ENCODE data around the gene MRPS21.

The MRPS21 gene

GRCh38 chr1:150273311-150273710 lies 20.4 kb upstream of the MRPS21 start:
- Histone ChIP-seq H3K9ac (ENCODE audit: low read length) (peak overlapping the region; percentile 45; the same call in 1 of the 2 replicates), H4K20me1 (ENCODE audit: insufficient read depth, low read length) (no peaks in the 10 kb centered on the region), H3K36me3 (replicated peaks; ENCODE audit: low read depth, low read length) (no peaks in the 10 kb centered on the region), H3K9me3 (ENCODE audit: insufficient read depth, low read length) (no peaks in the 10 kb centered on the region), H3K4me1 (ENCODE audit: low read length) (peaks cover 67% of the 10 kb centered on the region), H3K27ac (ENCODE audit: low read length) (peak overlapping the region; percentile 79), H2AFZ (ENCODE audit: low read depth, low read length) (no peak overlapping the region), H3K79me2 (ENCODE audit: low read length) (peaks cover 6% of the 10 kb centered on the region), H3K4me3 (ENCODE audit: low read length) (peak overlapping the region; percentile 62), H3K4me2 (ENCODE audit: low read length) (peak overlapping the region; percentile 83), H3K27me3 (ENCODE audit: low read depth, low read length) (no peaks in the 10 kb centered on the region)
- no peak for TF ChIP-seq EZH2phosphoT487 (IDR thresholded peaks at IDR 0.05; ENCODE audit: low read depth)
- no peak for TF ChIP-seq CTCF (IDR thresholded peaks at IDR 0.05; ENCODE audit: low read depth, low read length)

GRCh38 chr1:150280138-150280707 lies 13.4 kb upstream of the MRPS21 start:
- Histone ChIP-seq H3K4me3 (ENCODE audit: low read length) (no peak overlapping the region), H3K4me1 (ENCODE audit: low read length) (peaks cover 48% of the 10 kb centered on the region), H3K9me3 (ENCODE audit: insufficient read depth, low read length) (no peaks in the 10 kb centered on the region), H3K27me3 (ENCODE audit: low read depth, low read length) (no peaks in the 10 kb centered on the region), H3K27ac (ENCODE audit: low read length) (no peak overlapping the region), H3K9ac (ENCODE audit: low read length) (no peak overlapping the region), H3K4me2 (ENCODE audit: low read length) (no peak overlapping the region), H2AFZ (ENCODE audit: low read depth, low read length) (no peak overlapping the region), H3K79me2 (ENCODE audit: low read length) (no peaks in the 10 kb centered on the region), H4K20me1 (ENCODE audit: insufficient read depth, low read length) (no peaks in the 10 kb centered on the region), H3K36me3 (replicated peaks; ENCODE audit: low read depth, low read length) (no peaks in the 10 kb centered on the region)
- TF ChIP-seq CTCF (IDR thresholded peaks at IDR 0.05; ENCODE audit: low read depth, low read length) (no peak), EZH2phosphoT487 (IDR thresholded peaks at IDR 0.05; ENCODE audit: low read depth) (no peak)

- peak overlapping the region; percentile 17; the same call in 1 of the 2 replicates for H3K9ac ChIP-seq (ENCODE audit: low read length)
- no peak overlapping the region for H3K27ac ChIP-seq (ENCODE audit: low read length)
- no peaks in the 10 kb centered on the region for H4K20me1 ChIP-seq (ENCODE audit: insufficient read depth, low read length)
- peak overlapping the region; percentile 91 for H2AFZ ChIP-seq (ENCODE audit: low read depth, low read length)
- no peaks in the 10 kb centered on the region for H3K36me3 ChIP-seq (replicated peaks; ENCODE audit: low read depth, low read length)
- peak overlapping the region; percentile 62 for H3K4me2 ChIP-seq (ENCODE audit: low read length)
- TF ChIP-seq CTCF (IDR thresholded peaks at IDR 0.05; ENCODE audit: low read depth, low read length): peak; percentile 96
- no peak for TF ChIP-seq EZH2phosphoT487 (IDR thresholded peaks at IDR 0.05; ENCODE audit: low read depth)
- no peaks in the 10 kb centered on the region for H3K27me3 ChIP-seq (ENCODE audit: low read depth, low read length)
- no peaks in the 10 kb centered on the region for H3K9me3 ChIP-seq (ENCODE audit: insufficient read depth, low read length)
- H3K4me1 ChIP-seq (ENCODE audit: low read length): peaks cover 37% of the 10 kb centered on the region
- peak overlapping the region; percentile 45 for H3K4me3 ChIP-seq (ENCODE audit: low read length)
- no peaks in the 10 kb centered on the region for H3K79me2 ChIP-seq (ENCODE audit: low read length)
Observed at GRCh38 chr1:150281221-150281757, 12.4 kb upstream of the MRPS21 start.

- no peaks in the 10 kb centered on the region for H4K20me1 ChIP-seq (ENCODE audit: insufficient read depth, low read length)
- peak within 1 kb of the TSS; percentile 91 for H2AFZ ChIP-seq (ENCODE audit: low read depth, low read length)
- H3K4me1 ChIP-seq (ENCODE audit: low read length): peaks cover 32% of the 10 kb centered on the region
- peak within 1 kb of the TSS; percentile 45 for H3K4me3 ChIP-seq (ENCODE audit: low read length)
- H3K36me3 ChIP-seq (replicated peaks; ENCODE audit: low read depth, low read length): no peaks in the 10 kb centered on the region
- H3K27ac ChIP-seq (ENCODE audit: low read length): no peak within 1 kb of the TSS
- no peak for TF ChIP-seq EZH2phosphoT487 (IDR thresholded peaks at IDR 0.05; ENCODE audit: low read depth)
- TF ChIP-seq CTCF (IDR thresholded peaks at IDR 0.05; ENCODE audit: low read depth, low read length): no peak
- H3K9me3 ChIP-seq (ENCODE audit: insufficient read depth, low read length): no peaks in the 10 kb centered on the region
- H3K4me2 ChIP-seq (ENCODE audit: low read length): peak within 1 kb of the TSS; percentile 62
- peak within 1 kb of the TSS; percentile 17; the same call in 1 of the 2 replicates for H3K9ac ChIP-seq (ENCODE audit: low read length)
- H3K79me2 ChIP-seq (ENCODE audit: low read length): no peaks in the 10 kb centered on the region
- H3K27me3 ChIP-seq (ENCODE audit: low read depth, low read length): no peaks in the 10 kb centered on the region
Observed at GRCh38 chr1:150281758-150282557, 11.7 kb upstream of the MRPS21 start, which contains the start of gene CIART. Gene CIART, plus strand, starts transcription at chr1:150282554. Its CDS starts 714 bp downstream, at chr1:150283268.
